K562 (cell line): Measurements from ENCODE around the gene FAM24B. TPM values are rescaled to one million over a fixed set of nuclear protein-coding genes. Genes with fewer than 3 reads are reported as not detected.

Source experiments
- CHAMP1 ChIP-seq: fragments of 450-650 bp; IDR thresholded peaks from 2 replicates; pipeline ENCODE4 v1.6.1; 2016; ENCODE audit warnings: mild to moderate bottlenecking
- FOXA3 ChIP-seq, 2 experiments: fragments of 450-650 bp in 1 of 2; sonication (generic) in 1 of 2; formaldehyde crosslinking; IDR thresholded peaks in 1 of 2; conservative IDR thresholded peaks in 1 of 2; 2 replicates each; pipeline versions ENCODE4 v1.4.0 to v1.8.0; 2020 to 2022; ENCODE audit warnings: mild to moderate bottlenecking in 2 of 2, missing genetic modification reagents in 1 of 2
- FOXK2 ChIP-seq, 2 experiments: fragments of 450-650 bp; IDR thresholded peaks in 1 of 2; conservative IDR thresholded peaks in 1 of 2; 2 replicates each; pipeline ENCODE4 v1.6.1; 2016; ENCODE audit warnings: low read depth in 2 of 2, mild to moderate bottlenecking in 1 of 2
- HINFP ChIP-seq: fragments of 450-650 bp; conservative IDR thresholded peaks from 2 replicates; pipeline ENCODE4 v1.6.1; 2016; ENCODE audit warnings: missing genetic modification characterization, low read depth, mild to moderate bottlenecking, control low read depth, missing compliant biosample characterization
- MTF1 ChIP-seq: fragments of 250-450 bp; sonication (Bioruptor Pico); IDR thresholded peaks from 2 replicates; pipeline ENCODE4 v1.9.0; 2021; ENCODE audit warnings: moderate library complexity, mild to moderate bottlenecking, inconsistent platforms, borderline replicate concordance
- NR2F6 ChIP-seq: fragments of 450-650 bp; formaldehyde crosslinking; IDR thresholded peaks from 2 replicates; pipeline ENCODE4 v1.4.0; 2020; ENCODE audit warnings: mild to moderate bottlenecking
- PRDM10 ChIP-seq: fragments of 450-650 bp; IDR thresholded peaks from 2 replicates; pipeline ENCODE4 v1.6.1; 2018; ENCODE audit not compliant: partially characterized antibody
- PREB ChIP-seq: sonication (generic); formaldehyde crosslinking; IDR thresholded peaks from 2 replicates; pipeline ENCODE4 v1.8.1; 2023; ENCODE audit warnings: mild to moderate bottlenecking, missing genetic modification reagents
- TCF7 ChIP-seq: sonication (generic); IDR thresholded peaks from 2 replicates; pipeline ENCODE4 v1.6.1; 2016; ENCODE audit warnings: antibody characterized with exemption, borderline replicate concordance
- TEAD1 ChIP-seq, 2 experiments: fragments of 450-650 bp in 1 of 2; sonication (generic) in 1 of 2; formaldehyde crosslinking; IDR thresholded peaks; 2 replicates each; pipeline versions ENCODE4 v1.4.0 to v1.8.0; 2020 to 2022; ENCODE audit warnings: mild to moderate bottlenecking in 2 of 2, missing genetic modification reagents in 1 of 2
- XRCC5 ChIP-seq: fragments of 200-400 bp; formaldehyde crosslinking; IDR thresholded peaks from 2 replicates; pipeline ENCODE4 v1.6.1; 2017; ENCODE audit warnings: low read depth, mild to moderate bottlenecking, low read length
- ZBTB43 ChIP-seq: sonication (generic); formaldehyde crosslinking; IDR thresholded peaks from 2 replicates; pipeline ENCODE4 v1.8.0; 2023; ENCODE audit warnings: mild to moderate bottlenecking, missing genetic modification reagents
- ZNF124 ChIP-seq: sonication (generic); formaldehyde crosslinking; IDR thresholded peaks from 2 replicates; pipeline ENCODE4 v1.8.1; 2022; ENCODE audit warnings: missing genetic modification reagents
- ZNF143 ChIP-seq: sonication (generic); formaldehyde crosslinking; IDR thresholded peaks from 2 replicates; pipeline ENCODE4 v1.9.0; 2022; ENCODE audit warnings: mild to moderate bottlenecking, missing genetic modification reagents
- ZNF175 ChIP-seq: fragments of 200-800 bp; sonication (Bioruptor generic); IDR thresholded peaks from 2 replicates; pipeline ENCODE4 v1.6.1; 2016; ENCODE audit warnings: low read depth, mild to moderate bottlenecking, missing genetic modification characterization, missing compliant biosample characterization
- ZNF212 ChIP-seq: fragments of 450-650 bp; formaldehyde crosslinking; IDR thresholded peaks from 2 replicates; pipeline ENCODE4 v1.4.0; 2020; ENCODE audit warnings: mild to moderate bottlenecking
- polyA plus RNA-seq, 8 experiments: library from polyadenylated mRNA; depleted of rRNA in 4 of 8; stranded (reverse) in 5 of 8; unstranded in 3 of 8; fragments of >200 nt; fragmentation: Nextera tagmentation in 2 of 8; fragmentation: Illumina TruSeq in 1 of 8; extraction: Ambion mirVana in 2 of 8; extraction: Trizol in 1 of 8; gene quantifications; 2 replicates each; pipeline versions ENCODE4 v1.2.1 to v1.2.3, GENCODE V29; 2011 to 2014; ENCODE audit warnings: inconsistent platforms in 1 of 8, missing spikeins in 1 of 8
- total RNA-seq, 7 experiments: library from RNA; depleted of rRNA in 6 of 7; stranded (reverse); fragments of >200 nt in 6 of 7; fragmentation: Illumina TruSeq in 2 of 7; extraction: Trizol in 2 of 7; gene quantifications; 2 replicates each; pipeline versions ENCODE4 v1.2.1 to v1.2.3, GENCODE V29; 2011 to 2021; ENCODE audit warnings: low replicate concordance in 1 of 7

FAM24B gene
- total and polyA plus RNA-seq, 9 of the 15 experiments (the other 6 are each of a cell fraction or from before 2014, with no cell fraction given): 6.0 to 19.6 (median 9.2) TPM

GRCh38 chr10:122911889-122912484 lies 32.6 kb upstream of the FAM24B start (continued):
- peak; percentile 91 for TF ChIP-seq CHAMP1
- TF ChIP-seq ZNF212 (CRISPR knock-in tag): no peak
- peak; percentile 87; the same call in 1 of the 2 replicates for TF ChIP-seq ZNF124 (CRISPR knock-in tag)
- TF ChIP-seq HINFP (tag): peak; percentile 55; the same call in 1 of the 2 replicates
- peak; percentile 75; the same call in 1 of the 2 replicates for TF ChIP-seq XRCC5
- no peak for TF ChIP-seq TCF7
- no peak for TF ChIP-seq FOXK2 (conservative IDR thresholded peaks at IDR 0.05 in 1 of 2, IDR thresholded peaks at IDR 0.05 in 1 of 2; ENCODE audit: low read depth in 2 of 2)
- TF ChIP-seq ZNF175 (CRISPR knock-in tag): peak; percentile 90
- peak; percentile 58 to 97; a peak in 3 of 4 replicates for TF ChIP-seq TEAD1 (CRISPR knock-in tag; IDR thresholded peaks at IDR 0.05)
- TF ChIP-seq ZNF143 (CRISPR knock-in tag): 0 out of 2 replicates have a peak, but pooled peaks have one; percentile 38
- peak; percentile 96 for TF ChIP-seq ZBTB43 (CRISPR knock-in tag)
- no peak for TF ChIP-seq NR2F6 (CRISPR knock-in tag)
- peak; percentile 84; the same call in 1 of the 2 replicates for TF ChIP-seq PREB
- no peak for TF ChIP-seq PRDM10
- TF ChIP-seq FOXA3 (CRISPR knock-in tag; conservative IDR thresholded peaks at IDR 0.05 in 1 of 2, IDR thresholded peaks at IDR 0.05 in 1 of 2): peak in 1 of 2 experiments; percentile 85; a peak in 2 of 4 replicates
- no peak for TF ChIP-seq MTF1 (CRISPR knock-in tag)
